Measurements from ENCODE around the gene DPF3.

DNA sequence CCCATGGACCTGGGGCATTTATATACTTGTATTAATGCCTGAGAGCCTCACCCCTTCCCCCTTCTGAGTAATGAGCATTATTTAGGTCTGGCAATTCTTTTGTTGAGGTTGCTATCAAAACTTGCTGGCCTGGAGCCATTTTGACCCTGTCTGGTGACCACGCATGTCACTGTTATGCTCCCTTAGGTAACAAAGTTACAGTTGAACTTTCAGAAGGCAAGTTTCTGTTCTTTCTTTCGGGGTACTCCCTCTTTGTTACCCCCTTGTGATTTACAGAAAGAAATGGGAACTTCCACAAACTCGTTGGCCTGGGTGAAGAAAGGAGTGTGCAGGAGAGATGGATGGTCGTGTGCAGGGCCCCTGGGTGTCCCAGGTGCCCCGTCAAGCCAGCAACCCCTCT lies 305.4 kb downstream of the DPF3 start:
- TF ChIP-seq EZH2 (IDR thresholded peaks at IDR 0.05; ENCODE audit: insufficient read depth, poor library complexity, severe bottlenecking) (no peak), EZH2phosphoT487 (IDR thresholded peaks at IDR 0.05; ENCODE audit: insufficient read depth, low read depth) (no peak)

All from GM23248 (cell line).